Stromal cell of bone marrow (primary cell): ENCODE results near the gene RARB.
A peak's percentile ranks its signal among the peaks of the same experiment; 100 is the strongest.

Experiments
- DNase-seq: peaks from one replicate; pipeline ENCODE4 v3.0.0-alpha.2; 2012; ENCODE audit warnings: low read depth

Gene RARB

GRCh38 chr3:25427942-25428788 is at the start of gene RARB:
Gene RARB (plus strand): TSS chr3:25428263. CDS start chr3:25428732, 469 bp downstream.
- peak; percentile 91 for DNase-seq

GRCh38 chr3:25378786-25379311 is 49.2 kb upstream of the RARB start:
- DNase-seq: no peak

GRCh38 chr3:25380222-25380739 is 47.8 kb upstream of the RARB start:
- peak; percentile 6 for DNase-seq

- no peak for DNase-seq
These were observed 47.0 kb upstream of the RARB start for GRCh38 chr3:25381083-25381482.

GRCh38 chr3:25384471-25384870 is 43.6 kb upstream of the RARB start:
- no peak for DNase-seq

GRCh38 chr3:25385807-25386460 is 42.1 kb upstream of the RARB start:
- no peak for DNase-seq

- no peak for DNase-seq
These were observed 41.3 kb upstream of the RARB start for GRCh38 chr3:25386686-25387255.

GRCh38 chr3:25390605-25391004 is 37.5 kb upstream of the RARB start:
- DNase-seq: no peak

GRCh38 chr3:25396251-25396650 is 31.8 kb upstream of the RARB start:
- no peak for DNase-seq

- DNase-seq: no peak
These were observed 31.4 kb upstream of the RARB start for GRCh38 chr3:25396686-25397085.

GRCh38 chr3:25397150-25397549 is 30.9 kb upstream of the RARB start:
- no peak for DNase-seq

GRCh38 chr3:25400587-25400986 is 27.5 kb upstream of the RARB start:
- DNase-seq: no peak

- DNase-seq: no peak
These were observed 24.1 kb upstream of the RARB start for GRCh38 chr3:25403968-25404367.

- no peak for DNase-seq
These were observed 23.5 kb upstream of the RARB start for GRCh38 chr3:25404569-25404968.

- no peak for DNase-seq
These were observed 22.7 kb upstream of the RARB start for GRCh38 chr3:25405335-25405734.

GRCh38 chr3:25410703-25411102 is 17.4 kb upstream of the RARB start:
- DNase-seq: no peak

- no peak for DNase-seq
These were observed 15.8 kb upstream of the RARB start for GRCh38 chr3:25412269-25412668.

GRCh38 chr3:25416176-25416575 is 11.9 kb upstream of the RARB start:
- DNase-seq: no peak

GRCh38 chr3:25418596-25418995 is 9.5 kb upstream of the RARB start:
- DNase-seq: no peak

GRCh38 chr3:25419251-25419650 is 8.8 kb upstream of the RARB start:
- no peak for DNase-seq

- no peak for DNase-seq
These were observed 7.9 kb upstream of the RARB start for GRCh38 chr3:25420147-25420546.

- DNase-seq: no peak
These were observed 7.2 kb upstream of the RARB start for GRCh38 chr3:25420885-25421284.

GRCh38 chr3:25421747-25422146 is 6.3 kb upstream of the RARB start:
- no peak for DNase-seq
